WERI-Rb-1 (cell line): Measurements from ENCODE around the gene CD9.
"Not testable (repeated sequence)": the region's sequence is repeated elsewhere in the genome, so short reads cannot be mapped to it uniquely, and the experiment has no call there.

Source experiments
- DNase-seq: peaks from one replicate; pipeline ENCODE4 v3.0.0-alpha.2; 2020
- H3K27ac ChIP-seq: fragments of 250-450 bp; sonication (Bioruptor Pico); 2 replicates; pipeline ENCODE4 v1.5.1; 2020; ENCODE audit warnings: mild to moderate bottlenecking, moderate library complexity
- H3K27me3 ChIP-seq: fragments of 250-450 bp; sonication (Bioruptor Pico); 2 replicates; pipeline ENCODE4 v1.5.1; 2021; ENCODE audit warnings: mild to moderate bottlenecking, low read depth, moderate library complexity; ENCODE audit not compliant: insufficient read depth, severe bottlenecking
- H3K36me3 ChIP-seq: fragments of 250-450 bp; sonication (Bioruptor Pico); 2 replicates; pipeline ENCODE4 v1.5.1; 2020; ENCODE audit warnings: mild to moderate bottlenecking, moderate library complexity
- H3K4me3 ChIP-seq: 2 replicates; pipeline ENCODE4 v1.5.1; 2011; ENCODE audit warnings: low read depth, mild to moderate bottlenecking, control low read depth, low read length
- H3K9me3 ChIP-seq: fragments of 250-450 bp; sonication (Bioruptor Pico); 2 replicates; pipeline ENCODE4 v1.5.1; 2021; ENCODE audit warnings: mild to moderate bottlenecking, moderate library complexity; ENCODE audit not compliant: severe bottlenecking
- TF ChIP-seq, protein P1 (sequence below): IDR thresholded peaks from 2 replicates; pipeline ENCODE4 v1.5.1; 2011; ENCODE audit warnings: low read depth, mild to moderate bottlenecking, control low read depth, inconsistent platforms, low read length

CD9 gene, protein sequence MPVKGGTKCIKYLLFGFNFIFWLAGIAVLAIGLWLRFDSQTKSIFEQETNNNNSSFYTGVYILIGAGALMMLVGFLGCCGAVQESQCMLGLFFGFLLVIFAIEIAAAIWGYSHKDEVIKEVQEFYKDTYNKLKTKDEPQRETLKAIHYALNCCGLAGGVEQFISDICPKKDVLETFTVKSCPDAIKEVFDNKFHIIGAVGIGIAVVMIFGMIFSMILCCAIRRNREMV

DNA sequence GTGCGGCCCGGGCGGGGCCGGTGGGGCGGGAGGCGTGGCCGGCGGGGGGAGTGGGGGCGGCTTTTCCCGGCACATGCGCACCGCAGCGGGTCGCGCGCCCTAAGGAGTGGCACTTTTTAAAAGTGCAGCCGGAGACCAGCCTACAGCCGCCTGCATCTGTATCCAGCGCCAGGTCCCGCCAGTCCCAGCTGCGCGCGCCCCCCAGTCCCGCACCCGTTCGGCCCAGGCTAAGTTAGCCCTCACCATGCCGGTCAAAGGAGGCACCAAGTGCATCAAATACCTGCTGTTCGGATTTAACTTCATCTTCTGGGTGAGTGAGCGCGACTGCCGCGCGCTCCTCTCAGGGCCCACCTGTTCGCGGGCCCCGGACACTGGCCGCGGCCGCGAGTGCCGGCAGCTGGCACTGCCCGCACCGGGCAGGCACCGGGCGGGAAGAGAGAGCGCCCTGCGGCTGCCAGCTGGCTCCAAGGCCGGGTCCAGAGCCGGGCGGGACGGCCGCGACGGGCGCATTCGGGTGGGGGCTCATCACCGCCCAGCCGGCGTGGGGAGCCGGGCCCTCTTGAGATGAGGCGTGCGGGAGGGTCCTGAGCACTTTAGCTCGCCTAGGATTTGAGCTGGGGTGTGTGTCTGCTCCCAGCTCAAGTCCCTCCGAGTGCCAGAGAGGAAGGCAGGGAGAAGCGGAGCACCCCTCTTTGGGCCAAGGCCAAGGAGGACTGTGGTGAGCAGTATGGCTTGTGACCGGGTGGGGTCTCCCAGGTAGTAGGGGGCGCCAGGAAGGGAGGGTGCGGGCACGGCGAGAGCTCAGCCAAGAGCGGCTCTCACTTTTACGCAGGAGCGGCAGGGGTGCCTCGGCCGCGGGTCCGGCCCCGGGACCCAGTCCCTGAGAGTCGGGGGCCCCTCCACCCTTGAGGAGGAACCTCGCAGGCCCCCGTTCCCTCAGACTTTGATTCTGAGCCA is at the start of gene CD9:
CD9 (plus strand) TSS at position 145 of the 957 bp plus-strand sequence; CDS start at position 245, 100 bp downstream.
- no peaks in the 10 kb centered on the region for H3K9me3 ChIP-seq
- H3K27ac ChIP-seq: peak within 1 kb of the TSS; percentile 78
- DNase-seq: peak; percentile 58
- H3K27me3 ChIP-seq: no peaks in the 10 kb centered on the region
- peak within 1 kb of the TSS; percentile 62 for H3K4me3 ChIP-seq
- TF ChIP-seq, protein P1, sequence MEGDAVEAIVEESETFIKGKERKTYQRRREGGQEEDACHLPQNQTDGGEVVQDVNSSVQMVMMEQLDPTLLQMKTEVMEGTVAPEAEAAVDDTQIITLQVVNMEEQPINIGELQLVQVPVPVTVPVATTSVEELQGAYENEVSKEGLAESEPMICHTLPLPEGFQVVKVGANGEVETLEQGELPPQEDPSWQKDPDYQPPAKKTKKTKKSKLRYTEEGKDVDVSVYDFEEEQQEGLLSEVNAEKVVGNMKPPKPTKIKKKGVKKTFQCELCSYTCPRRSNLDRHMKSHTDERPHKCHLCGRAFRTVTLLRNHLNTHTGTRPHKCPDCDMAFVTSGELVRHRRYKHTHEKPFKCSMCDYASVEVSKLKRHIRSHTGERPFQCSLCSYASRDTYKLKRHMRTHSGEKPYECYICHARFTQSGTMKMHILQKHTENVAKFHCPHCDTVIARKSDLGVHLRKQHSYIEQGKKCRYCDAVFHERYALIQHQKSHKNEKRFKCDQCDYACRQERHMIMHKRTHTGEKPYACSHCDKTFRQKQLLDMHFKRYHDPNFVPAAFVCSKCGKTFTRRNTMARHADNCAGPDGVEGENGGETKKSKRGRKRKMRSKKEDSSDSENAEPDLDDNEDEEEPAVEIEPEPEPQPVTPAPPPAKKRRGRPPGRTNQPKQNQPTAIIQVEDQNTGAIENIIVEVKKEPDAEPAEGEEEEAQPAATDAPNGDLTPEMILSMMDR: no peak
- no peaks in the 10 kb centered on the region for H3K36me3 ChIP-seq

DNA sequence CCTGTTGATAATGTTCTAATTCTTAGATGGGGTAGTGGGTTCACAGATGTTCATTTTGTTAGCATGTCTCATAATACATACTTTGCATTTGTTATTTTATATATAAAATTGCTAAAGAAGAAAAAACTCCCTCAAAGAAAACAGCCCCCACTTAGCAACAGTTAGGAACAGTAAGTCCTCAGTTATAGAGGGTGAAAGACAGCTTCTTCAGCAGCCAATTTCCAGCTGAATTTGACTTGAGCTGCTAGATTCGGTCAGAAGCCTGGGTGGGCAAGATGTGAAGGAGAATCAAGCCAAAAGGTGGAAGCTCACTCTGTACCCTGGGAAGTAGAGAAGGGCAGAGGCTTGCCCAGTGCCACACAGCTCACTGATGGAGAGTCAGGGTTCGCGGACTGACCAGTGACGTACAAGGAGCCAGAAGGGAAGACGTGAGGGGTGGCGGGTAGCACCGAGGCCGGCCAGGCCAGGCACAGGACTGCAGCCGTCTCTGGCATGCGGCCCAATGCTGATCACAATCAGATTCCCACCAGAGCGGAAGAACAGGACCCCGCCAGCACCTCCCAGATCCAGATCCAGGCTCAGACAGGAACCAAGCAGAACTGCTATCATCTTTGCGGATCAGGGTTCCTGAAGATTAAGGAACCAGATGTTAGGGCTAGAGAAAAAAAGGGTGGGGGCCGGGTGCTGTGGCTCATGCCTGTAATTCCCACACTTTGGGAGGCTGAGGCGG is 45.3 kb upstream of the CD9 start:
- TF ChIP-seq, protein P1: no peak
- no peaks in the 10 kb centered on the region for H3K9me3 ChIP-seq
- H3K27me3 ChIP-seq: no peaks in the 10 kb centered on the region
- no peak for DNase-seq
- no peak overlapping the region for H3K4me3 ChIP-seq
- no peaks in the 10 kb centered on the region for H3K36me3 ChIP-seq
- no peak overlapping the region for H3K27ac ChIP-seq

DNA sequence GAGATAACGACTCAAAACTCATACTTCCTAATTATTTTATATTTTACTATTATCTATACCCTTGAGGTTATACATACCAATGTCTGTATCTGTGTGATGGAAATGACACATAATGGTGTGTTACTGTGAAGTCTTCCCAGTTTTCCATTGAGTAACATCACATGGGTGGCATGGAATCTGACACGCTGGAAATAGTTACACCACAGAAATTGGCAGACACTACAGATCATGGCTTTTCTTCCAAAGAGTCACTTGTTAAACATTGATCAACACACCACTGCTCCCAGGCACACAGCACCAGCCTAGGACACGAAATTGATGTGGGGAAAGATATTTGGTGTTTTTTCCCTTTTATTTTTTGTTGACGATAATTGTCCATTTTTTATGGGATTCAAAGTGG is 42.7 kb upstream of the CD9 start:
- Histone ChIP-seq H3K9me3 (no peaks in the 10 kb centered on the region), H3K36me3 (no peaks in the 10 kb centered on the region), H3K27me3 (no peaks in the 10 kb centered on the region), H3K4me3 (no peak overlapping the region), H3K27ac (no peak overlapping the region)
- no peak for DNase-seq
- TF ChIP-seq, protein P1: no peak

DNA sequence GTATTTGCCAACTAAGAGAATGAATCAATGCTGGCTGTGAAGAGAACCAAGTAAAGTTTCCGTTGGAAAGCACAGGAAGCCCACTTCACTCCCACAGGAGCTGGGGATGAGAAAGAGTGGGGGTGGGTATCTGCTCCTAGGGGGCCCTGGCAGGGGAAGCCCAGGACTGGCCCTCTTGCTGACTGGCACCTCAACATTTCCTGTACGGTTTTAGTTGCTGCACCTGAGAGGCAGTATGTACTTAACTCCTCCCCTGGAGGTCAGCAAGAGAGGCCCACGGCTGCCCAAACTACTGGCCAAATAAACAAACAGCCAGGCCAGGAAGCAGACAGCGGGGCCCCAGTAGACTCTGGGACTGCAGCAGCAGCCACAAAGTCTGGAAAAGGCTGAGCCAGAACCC is 41.9 kb upstream of the CD9 start:
- H3K9me3 ChIP-seq: no peaks in the 10 kb centered on the region
- no peak overlapping the region for H3K4me3 ChIP-seq

DNA sequence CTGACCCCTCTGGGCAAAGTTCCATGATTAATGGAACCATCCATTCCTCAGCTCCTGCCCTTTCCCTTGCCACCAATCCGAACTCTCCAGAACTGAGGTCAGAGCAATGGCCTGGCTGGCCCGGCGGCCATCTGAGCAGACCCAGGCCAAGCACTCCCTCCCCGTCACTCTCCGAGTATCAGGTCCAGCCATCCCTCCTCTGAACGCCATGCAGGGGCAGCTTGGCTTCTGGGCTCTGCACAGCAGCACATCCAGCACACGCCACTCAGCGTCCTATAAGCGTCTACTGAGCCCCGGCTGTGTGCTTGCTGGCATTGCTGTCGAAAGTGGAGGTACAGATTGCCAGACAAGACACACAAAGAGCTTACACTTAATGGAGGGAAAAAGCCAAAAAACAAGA is 41.5 kb upstream of the CD9 start:
- no peak overlapping the region for H3K27ac ChIP-seq
- no peak overlapping the region for H3K4me3 ChIP-seq
- H3K9me3 ChIP-seq: no peaks in the 10 kb centered on the region
- H3K36me3 ChIP-seq: no peaks in the 10 kb centered on the region
- H3K27me3 ChIP-seq: no peaks in the 10 kb centered on the region
- TF ChIP-seq, protein P1: no peak
- DNase-seq: no peak

More for the DNA sequence above, 41.9 kb upstream of the CD9 start:
- no peak for DNase-seq
- H3K36me3 ChIP-seq: no peaks in the 10 kb centered on the region
- no peak overlapping the region for H3K27ac ChIP-seq
- H3K27me3 ChIP-seq: no peaks in the 10 kb centered on the region
- TF ChIP-seq, protein P1: no peak

DNA sequence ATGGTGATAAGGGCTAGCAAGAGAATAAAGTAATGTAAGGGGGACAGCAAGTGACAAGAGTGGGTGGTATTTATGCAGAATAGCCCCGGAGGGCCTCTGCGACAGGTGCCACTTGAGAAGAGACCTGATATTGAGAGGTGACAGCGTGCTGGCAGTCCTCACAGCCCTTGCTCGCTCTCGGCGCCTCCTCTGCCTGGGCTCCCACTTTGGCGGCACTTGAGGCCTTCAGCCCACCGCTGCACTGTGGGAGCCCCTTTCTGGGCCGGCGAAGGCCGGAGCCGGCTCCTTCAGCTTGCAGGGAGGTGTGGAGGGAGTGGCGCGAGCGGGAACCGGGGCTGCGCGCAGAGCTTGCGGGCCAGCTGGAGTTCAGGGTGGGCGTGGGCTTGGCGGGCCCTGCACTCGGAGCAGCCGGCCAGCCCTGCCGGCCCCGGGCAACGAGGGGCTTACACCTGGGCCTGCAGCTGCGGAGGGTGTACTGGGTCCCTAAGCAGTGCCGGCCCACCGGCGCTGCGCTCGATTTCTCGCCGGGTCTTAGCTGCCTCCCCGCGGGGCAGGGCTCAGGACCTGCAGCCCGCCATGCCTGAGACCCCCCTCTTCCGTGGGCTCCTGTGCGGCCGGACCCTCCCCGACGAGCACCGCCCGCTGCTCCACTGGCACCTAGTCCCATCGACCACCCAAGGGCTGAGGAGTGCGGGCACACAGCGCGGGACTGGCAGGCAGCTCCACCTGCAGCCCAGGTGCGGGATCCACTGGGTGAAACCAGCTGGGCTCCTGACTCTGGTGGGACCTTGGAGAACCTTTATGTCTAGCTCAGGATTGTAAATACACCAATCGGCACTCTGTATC is 40.8 kb upstream of the CD9 start:
- not testable (repeated sequence) for H3K27me3 ChIP-seq, H3K4me3 ChIP-seq, H3K36me3 ChIP-seq, H3K9me3 ChIP-seq, DNase-seq, H3K27ac ChIP-seq

DNA sequence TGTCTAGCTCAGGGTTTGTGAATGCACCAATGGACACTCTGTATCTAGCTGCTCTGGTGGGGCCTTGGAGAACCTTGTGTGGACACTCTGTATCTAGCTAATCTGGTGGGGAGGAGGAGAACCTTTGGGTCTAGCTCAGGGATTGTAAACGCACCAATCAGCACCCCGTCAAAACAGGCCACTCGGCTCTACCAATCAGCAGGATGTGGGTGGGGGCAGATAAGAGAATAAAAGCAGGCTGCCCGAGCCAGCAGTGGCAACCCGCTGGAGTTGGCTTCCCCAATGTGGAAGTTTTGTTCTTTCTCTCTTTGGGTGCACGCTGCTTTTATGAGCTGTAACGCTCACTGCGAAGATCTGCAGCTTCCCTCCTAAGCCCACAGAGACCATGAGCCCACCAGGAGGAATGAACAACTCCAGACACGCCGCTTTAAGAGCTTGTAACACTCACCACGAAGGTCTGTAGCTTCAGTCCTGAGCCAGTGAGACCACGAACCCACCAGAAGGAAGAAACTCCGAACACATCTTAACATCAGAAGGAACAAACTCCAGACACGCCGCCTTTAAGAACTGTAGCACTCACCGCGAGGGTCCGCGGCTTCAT is 40.1 kb upstream of the CD9 start:
- H3K27ac ChIP-seq, H3K4me3 ChIP-seq, H3K36me3 ChIP-seq: not testable (repeated sequence)

More for the DNA sequence above, 40.1 kb upstream of the CD9 start:
- DNase-seq, H3K9me3 ChIP-seq, H3K27me3 ChIP-seq: not testable (repeated sequence)
